Activated T-cell treated with anti-CD3 and anti-CD28 coated beads for 24 hours (primary cell): ENCODE data around the gene MAST2.
"Not testable (repeated sequence)": the region's sequence is repeated elsewhere in the genome, so short reads cannot be mapped to it uniquely, and the experiment has no call there.

ENCODE experiments used
- DNase-seq: peaks from one replicate; pipeline ENCODE4 v3.0.0-alpha.2; 2020; ENCODE audit warnings: low read depth

MAST2 gene

GRCh38 chr1:45814776-45815175, 11.4 kb downstream of the MAST2 start:
- no peak for DNase-seq

GRCh38 chr1:45815667-45816458, 12.5 kb downstream of the MAST2 start:
- no peak for DNase-seq

DNA sequence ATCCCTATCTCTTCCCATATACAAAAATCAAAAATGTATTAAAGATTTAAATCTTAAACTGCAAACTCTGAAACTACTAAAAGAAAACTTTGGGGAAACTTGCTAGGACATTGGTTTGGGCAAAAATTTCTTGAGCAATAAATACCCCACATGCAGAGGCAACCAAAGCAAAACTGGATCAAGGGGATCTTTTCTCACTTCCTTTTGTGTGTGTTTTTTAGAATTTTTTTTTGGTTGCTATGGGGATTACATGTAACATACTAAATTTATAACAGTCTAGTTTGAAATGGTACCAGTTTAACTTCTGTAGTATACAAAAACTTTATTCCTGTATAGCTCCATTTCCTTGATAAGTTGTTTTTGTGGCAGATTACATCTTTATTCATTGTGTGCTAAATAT, 16.8 kb downstream of the MAST2 start:
- no peak for DNase-seq

DNA sequence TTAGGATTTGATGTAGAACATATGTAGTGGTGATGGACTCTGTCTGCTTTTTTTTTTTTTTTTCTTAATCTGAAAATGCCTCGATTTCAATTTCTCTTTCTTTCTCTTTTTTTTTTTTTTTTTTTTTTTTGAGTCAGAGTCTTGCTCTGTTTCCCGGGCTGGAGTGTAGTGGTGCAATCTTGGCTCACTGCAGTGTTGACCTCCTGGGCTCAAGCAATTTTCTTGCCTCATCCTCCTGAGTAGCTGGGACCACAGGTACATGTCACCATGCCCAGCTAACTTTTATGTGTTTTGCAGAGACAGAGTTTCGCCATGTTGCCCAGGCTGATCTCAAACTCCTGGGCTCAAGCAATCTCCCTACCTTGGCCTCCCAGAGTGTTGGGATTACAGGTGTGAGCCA, 17.4 kb downstream of the MAST2 start:
- DNase-seq, result no peak

DNA sequence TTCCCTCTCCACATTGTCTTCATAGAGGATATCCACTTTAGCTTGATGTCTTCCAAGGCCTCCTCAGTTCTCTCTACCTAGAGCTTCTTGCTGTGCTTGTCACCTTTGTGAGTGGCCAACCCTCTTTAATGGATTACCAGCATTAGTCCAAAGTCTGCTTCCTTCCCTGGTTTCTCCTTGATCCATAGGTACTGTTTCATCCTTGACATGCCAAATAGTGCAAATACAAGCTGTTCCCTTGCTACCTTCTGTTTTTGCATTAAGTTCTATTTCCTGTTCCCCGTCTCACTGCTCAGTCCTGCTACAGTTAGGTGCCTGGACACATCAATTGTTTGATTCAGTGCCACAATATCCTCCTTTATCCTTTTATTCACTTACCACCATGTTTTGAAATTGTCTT, 19.2 kb downstream of the MAST2 start:
- DNase-seq, result no peak

GRCh38 chr1:45824607-45825006, 21.2 kb downstream of the MAST2 start:
- no peak for DNase-seq

DNA sequence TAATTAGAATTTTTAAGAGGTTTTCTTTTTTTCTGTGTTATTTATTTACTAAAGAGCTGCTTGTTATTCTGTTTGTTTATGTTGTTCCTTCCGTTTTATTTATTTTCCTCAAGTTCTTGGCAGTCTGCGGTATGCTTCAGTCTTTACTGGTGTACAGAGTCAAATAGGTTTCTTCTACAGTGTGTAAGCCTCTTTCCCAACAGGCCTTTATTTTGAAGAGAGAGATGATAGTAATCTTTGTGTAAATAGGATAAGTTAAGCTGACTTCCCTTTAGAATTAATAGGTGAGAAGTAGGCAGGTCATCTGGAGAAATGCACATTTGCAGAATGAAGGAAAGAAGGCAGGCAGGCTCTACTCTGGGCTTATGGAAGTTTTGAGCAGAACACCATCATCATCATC, 23.8 kb downstream of the MAST2 start:
- DNase-seq, result no peak

DNA sequence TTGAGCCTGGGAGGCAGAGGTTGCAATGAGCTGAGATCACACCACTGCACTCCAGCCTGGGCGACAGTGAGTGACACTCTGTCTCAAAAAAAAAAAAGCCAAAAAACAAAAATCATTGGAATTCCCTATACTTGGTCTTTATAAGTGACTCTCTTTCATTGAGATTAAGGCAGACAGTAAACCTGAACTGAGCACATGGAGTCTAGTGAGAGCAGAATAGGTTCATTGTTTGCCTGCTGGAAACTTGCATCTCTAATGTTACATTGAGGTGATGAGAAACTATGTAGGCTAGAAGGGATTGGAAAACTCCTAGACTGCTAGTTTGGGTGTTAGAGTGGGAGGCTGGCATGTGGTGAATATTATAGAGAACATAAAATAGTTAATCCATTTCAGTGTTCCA, 25.4 kb downstream of the MAST2 start:
- no peak for DNase-seq

- no peak for DNase-seq
Measured at GRCh38 chr1:45833361-45833760, 29.9 kb downstream of the MAST2 start.

- DNase-seq, result no peak
Measured at GRCh38 chr1:45834689-45835088, 31.3 kb downstream of the MAST2 start.

DNA sequence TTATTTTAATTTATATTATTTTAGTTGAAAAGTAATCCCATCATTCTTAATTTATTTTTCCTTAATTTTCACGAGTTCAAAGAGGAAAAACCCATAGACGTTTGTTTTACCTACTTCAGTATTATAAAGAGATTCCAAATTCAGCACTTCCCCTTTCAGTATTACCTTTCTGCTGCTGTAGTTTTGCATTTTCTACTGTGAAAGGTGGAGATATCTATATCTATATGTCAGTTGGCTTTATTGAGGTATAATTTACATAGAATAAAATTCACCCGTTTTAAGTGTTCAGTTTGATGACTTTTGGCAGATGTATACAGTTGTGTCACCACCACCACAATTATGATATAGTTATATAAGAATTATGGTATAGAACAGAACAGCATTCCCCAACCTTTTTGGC, 33.0 kb downstream of the MAST2 start:
- DNase-seq, result no peak

- not testable (repeated sequence) for DNase-seq
Measured at GRCh38 chr1:45836861-45837260, 33.4 kb downstream of the MAST2 start.

GRCh38 chr1:45838322-45838721, 34.9 kb downstream of the MAST2 start:
- not testable (repeated sequence) for DNase-seq

- no peak for DNase-seq
Measured at GRCh38 chr1:45840704-45841103, 37.3 kb downstream of the MAST2 start.

DNA sequence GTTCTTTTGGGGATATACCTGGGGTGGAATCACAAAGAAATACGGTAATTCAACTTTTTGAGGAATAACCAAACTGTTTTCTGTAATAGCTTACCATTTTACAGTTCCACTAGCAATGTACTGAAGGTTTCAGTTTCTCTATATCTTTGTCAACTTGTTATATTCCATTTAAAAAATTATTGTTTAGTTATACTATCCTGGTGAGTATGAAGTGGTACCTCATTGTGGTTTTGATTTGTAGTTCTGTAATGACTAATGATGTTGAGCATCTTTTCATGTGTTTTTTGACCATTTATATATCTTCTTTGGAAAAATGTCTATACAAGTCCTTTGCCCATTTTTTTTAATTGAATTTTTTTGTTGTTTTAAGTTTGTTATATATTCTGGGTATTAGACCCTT, 39.4 kb downstream of the MAST2 start:
- no peak for DNase-seq

DNA sequence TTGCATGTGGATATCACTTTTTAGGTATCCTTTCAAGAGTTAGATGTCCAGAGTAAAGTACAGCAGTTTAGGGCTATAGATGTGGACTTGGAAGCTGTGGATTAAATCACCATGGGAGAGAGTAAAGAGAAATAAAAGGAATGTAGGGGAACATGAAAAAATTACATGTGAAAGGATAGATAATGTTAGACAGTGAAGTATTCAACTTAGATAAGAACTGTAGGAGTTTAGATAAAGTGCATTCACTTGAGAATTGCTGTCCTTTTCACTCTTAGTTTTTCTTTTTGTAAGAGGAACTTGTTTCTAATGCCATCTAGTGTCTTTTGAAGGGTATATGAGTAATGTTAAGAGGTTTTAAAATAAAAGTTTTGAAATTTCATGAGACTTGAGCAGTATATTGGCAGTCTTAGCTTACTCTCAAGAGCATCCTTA, 40.1 kb downstream of the MAST2 start:
- no peak for DNase-seq

DNA sequence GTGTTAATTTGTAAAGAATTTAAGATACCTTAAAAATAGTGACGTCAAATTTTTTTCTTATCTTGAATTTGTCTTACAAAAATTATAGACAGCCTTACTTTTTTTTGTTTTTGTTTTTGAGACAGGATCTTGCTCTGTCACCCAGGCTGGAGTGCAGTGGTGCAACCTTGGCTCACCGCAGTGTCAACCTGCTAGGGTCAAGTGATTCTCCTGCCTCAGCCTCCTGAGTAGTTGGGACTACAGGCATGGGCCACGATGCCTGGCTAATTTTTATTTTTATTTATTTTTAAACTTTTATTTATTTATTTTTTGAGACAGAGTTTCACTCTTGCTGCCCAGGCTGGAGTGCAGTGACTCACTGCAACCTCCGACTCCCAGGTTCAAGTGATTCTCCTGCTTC, 40.6 kb downstream of the MAST2 start:
- not testable (repeated sequence) for DNase-seq

DNA sequence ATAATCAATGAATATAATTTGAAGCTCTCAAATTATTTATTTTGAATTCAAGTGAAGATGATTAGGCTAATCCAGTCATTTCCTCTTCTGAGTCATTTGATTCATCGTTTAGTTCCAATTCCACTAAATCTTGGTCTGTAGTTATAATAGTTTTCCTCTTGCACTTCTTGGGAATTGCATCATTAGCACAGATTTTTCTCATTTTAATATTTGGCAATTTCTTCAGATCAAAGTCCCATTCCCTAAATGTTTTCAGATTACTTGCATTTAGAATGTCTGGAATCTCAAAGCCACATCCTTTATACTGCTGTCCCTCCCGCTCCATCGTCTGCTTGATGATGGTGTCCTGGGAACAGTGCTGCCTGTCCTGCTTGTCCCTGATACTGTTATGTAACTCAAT, 43.5 kb downstream of the MAST2 start:
- no peak for DNase-seq

- DNase-seq, result no peak
Measured at GRCh38 chr1:45848097-45848496, 44.7 kb downstream of the MAST2 start.

- no peak for DNase-seq
Measured at GRCh38 chr1:45848714-45849113, 45.3 kb downstream of the MAST2 start.

- no peak for DNase-seq
Measured at GRCh38 chr1:45850017-45850416, 46.6 kb downstream of the MAST2 start.

DNA sequence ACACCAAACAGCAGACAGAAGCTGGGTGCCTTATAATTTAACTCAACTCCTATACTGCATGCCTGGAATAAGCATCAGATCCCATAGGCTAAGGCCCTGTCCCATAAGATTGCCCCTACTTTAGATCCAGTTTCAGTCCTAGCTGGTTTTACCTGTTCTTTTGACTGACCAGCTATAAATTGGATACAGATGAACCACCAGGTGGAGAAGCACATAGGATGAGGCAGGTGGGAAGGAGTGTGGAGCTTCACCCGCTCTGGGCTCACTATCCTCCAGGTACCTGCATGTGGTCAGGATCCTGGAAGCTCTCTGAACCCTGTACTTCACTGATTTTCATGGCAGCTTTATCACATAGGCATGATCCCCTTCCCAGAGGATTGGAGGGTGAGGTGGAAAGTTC, 51.3 kb downstream of the MAST2 start:
- DNase-seq, result no peak

DNA sequence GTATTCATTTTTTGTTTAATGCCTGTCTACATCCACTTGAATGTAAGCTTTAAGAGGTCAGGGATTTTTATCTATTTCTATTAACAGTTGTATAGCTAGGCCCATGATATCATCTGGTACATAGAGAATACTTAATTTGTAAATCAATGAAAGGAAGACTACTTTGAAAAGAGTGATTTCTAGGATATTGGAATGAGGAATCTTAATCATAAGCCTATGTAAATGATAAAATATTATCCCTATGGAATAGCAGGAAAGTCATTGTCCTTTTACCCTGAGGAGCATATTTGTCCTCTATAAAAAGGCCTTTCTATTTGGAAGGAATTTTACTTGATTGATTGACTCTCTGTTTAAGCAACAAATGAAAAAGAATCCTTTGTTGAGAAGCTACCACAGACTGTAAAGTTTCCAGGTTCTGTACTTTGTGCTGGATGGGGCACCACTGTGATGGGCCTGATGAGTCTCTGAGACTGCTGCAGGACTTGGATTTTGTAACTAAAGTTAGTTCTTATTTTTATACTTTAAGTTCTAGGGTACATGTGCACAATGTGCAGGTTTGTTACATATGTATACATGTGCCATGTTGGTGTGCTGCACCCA, 53.8 kb downstream of the MAST2 start:
- DNase-seq, result no peak
